IPS-20b (cell line): ENCODE measurements around the gene DUSP11.
"Not testable (repeated sequence)": the region's sequence is repeated elsewhere in the genome, so short reads cannot be mapped to it uniquely, and the experiment has no call there.

Experiments
- H3K27ac ChIP-seq: one replicate; pipeline ENCODE4 v1.5.1; 2013; ENCODE audit warnings: low read length
- H3K27me3 ChIP-seq: 2 replicates; pipeline ENCODE4 v1.6.1; 2013; ENCODE audit warnings: mild to moderate bottlenecking, low read length, inconsistent platforms; ENCODE audit not compliant: insufficient read depth
- H3K36me3 ChIP-seq: 2 replicates; pipeline ENCODE4 v1.6.1; 2013; ENCODE audit warnings: low read depth, mild to moderate bottlenecking, inconsistent platforms, low read length, moderate library complexity; ENCODE audit not compliant: insufficient read depth
- H3K4me1 ChIP-seq: 2 replicates; pipeline ENCODE4 v1.6.1; 2013; ENCODE audit warnings: mild to moderate bottlenecking, control low read depth, inconsistent platforms, low read length, moderate library complexity; ENCODE audit not compliant: insufficient read depth
- H3K4me3 ChIP-seq: 2 replicates; pipeline ENCODE4 v1.5.1; 2013; ENCODE audit warnings: mild to moderate bottlenecking, low read length, inconsistent platforms
- H3K9ac ChIP-seq: 2 replicates; pipeline ENCODE4 v1.6.1; 2013; ENCODE audit warnings: low read depth, mild to moderate bottlenecking, inconsistent platforms, low read length, moderate library complexity
- H3K9me3 ChIP-seq: 2 replicates; pipeline ENCODE4 v1.6.1; 2013; ENCODE audit warnings: mild to moderate bottlenecking, low read depth, low read length, inconsistent platforms; ENCODE audit not compliant: insufficient read depth

The DUSP11 gene

GRCh38 chr2:73821227-73821626 is 41.3 kb upstream of the DUSP11 start:
- Histone ChIP-seq H3K36me3 (no peaks in the 10 kb centered on the region), H3K27ac (no peak overlapping the region)

GRCh38 chr2:73818296-73818695 is 38.4 kb upstream of the DUSP11 start:
- no peaks in the 10 kb centered on the region for H3K36me3 ChIP-seq
- H3K27ac ChIP-seq: no peak overlapping the region
- no peak overlapping the region for H3K9ac ChIP-seq
- no peaks in the 10 kb centered on the region for H3K9me3 ChIP-seq
- no peaks in the 10 kb centered on the region for H3K4me1 ChIP-seq
- H3K27me3 ChIP-seq: peaks cover 55% of the 10 kb centered on the region
- no peak overlapping the region for H3K4me3 ChIP-seq

More at GRCh38 chr2:73821227-73821626, 41.3 kb upstream of the DUSP11 start:
- Histone ChIP-seq H3K4me1 (no peaks in the 10 kb centered on the region), H3K27me3 (peaks cover 43% of the 10 kb centered on the region; the same call in 1 of the 2 replicates), H3K4me3 (no peak overlapping the region), H3K9me3 (no peaks in the 10 kb centered on the region), H3K9ac (no peak overlapping the region)

DNA sequence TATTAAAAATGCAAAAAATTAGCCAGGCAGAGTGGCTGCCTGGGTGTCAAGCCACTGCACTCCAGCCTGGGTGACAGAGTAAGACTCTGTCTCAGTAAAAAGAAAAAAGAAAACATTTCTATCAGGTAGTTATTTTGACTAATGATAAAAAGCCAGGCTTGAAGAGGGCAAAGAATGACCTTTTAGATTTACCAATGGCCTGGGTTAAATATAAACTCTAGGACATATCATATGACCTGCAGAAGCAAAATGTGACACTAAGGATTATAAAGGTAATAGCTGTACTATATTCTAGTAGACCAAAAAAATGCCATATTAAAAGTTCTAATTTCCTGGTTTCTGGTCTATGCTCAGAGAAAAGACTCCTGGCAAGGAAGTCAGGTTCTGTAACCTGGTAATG is 32.7 kb upstream of the DUSP11 start:
- Histone ChIP-seq H3K9ac (no peak overlapping the region), H3K36me3 (no peaks in the 10 kb centered on the region), H3K4me1 (no peaks in the 10 kb centered on the region), H3K9me3 (no peaks in the 10 kb centered on the region), H3K27me3 (peaks cover 53% of the 10 kb centered on the region), H3K4me3 (no peak overlapping the region), H3K27ac (no peak overlapping the region)

DNA sequence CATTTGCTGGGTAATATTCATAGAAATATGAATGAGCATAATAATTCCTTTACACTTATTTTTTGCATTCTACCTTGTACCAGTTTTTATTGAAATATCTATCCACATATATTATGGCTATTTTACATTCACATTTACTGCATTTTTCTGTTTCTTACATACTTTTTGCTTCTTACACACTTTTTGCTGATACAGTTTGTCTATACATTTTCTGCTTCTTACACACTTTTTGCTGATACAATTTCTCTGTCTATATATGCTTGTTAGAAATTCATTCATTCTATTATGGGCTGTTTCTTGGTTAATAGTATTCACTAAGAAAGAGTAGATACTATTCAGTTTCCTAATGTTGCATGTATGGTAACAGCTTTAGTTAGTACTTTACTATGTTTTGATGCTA is 32.0 kb upstream of the DUSP11 start:
- H3K4me3 ChIP-seq: no peak overlapping the region
- no peak overlapping the region for H3K9ac ChIP-seq
- H3K9me3 ChIP-seq: no peaks in the 10 kb centered on the region
- H3K36me3 ChIP-seq: no peaks in the 10 kb centered on the region
- H3K27ac ChIP-seq: no peak overlapping the region
- no peaks in the 10 kb centered on the region for H3K4me1 ChIP-seq
- peaks cover 53% of the 10 kb centered on the region for H3K27me3 ChIP-seq

DNA sequence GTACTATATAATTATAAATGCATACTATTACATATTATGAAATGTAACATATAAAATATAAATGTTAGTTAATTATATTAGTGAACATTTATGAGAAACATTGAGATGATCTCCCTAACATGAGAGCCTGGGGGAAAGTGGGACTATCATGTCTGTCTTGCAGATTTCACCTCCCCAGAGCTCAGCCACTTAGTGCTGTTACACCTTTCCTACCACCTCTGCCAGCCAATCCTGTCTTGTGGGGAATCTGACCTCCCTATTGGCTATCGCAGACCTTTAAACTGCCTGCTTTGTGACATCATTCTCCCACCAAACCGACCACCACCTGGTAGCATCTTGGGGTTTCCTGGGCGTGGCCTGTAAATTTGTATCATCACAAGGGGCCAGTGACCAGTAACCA is 4.0 kb upstream of the DUSP11 start, which contains the start of gene C2orf78:
Gene C2orf78 (plus strand): TSS at position 301 of the 400 bp plus-strand sequence. CDS start 127 bp downstream, outside the sequence.
- not testable (repeated sequence) for H3K4me3 ChIP-seq, H3K9ac ChIP-seq, H3K4me1 ChIP-seq, H3K27me3 ChIP-seq, H3K36me3 ChIP-seq, H3K9me3 ChIP-seq, H3K27ac ChIP-seq

GRCh38 chr2:73783402-73783801 is 3.5 kb upstream of the DUSP11 start:
- not testable (repeated sequence) for H3K4me1 ChIP-seq, H3K36me3 ChIP-seq, H3K27me3 ChIP-seq, H3K27ac ChIP-seq, H3K9ac ChIP-seq, H3K4me3 ChIP-seq, H3K9me3 ChIP-seq

- Histone ChIP-seq H3K27me3 (no peaks in the 10 kb centered on the region), H3K4me3 (peak overlapping the region; percentile 87; the same call in 1 of the 2 replicates), H3K36me3 (peaks cover 16% of the 10 kb centered on the region), H3K9me3 (no peaks in the 10 kb centered on the region), H3K27ac (no peak overlapping the region), H3K4me1 (peaks cover 5% of the 10 kb centered on the region; the same call in 1 of the 2 replicates), H3K9ac (peak overlapping the region; percentile 90; the same call in 1 of the 2 replicates)
Measured at GRCh38 chr2:73780237-73780582, 307 bp upstream of the DUSP11 start.

DNA sequence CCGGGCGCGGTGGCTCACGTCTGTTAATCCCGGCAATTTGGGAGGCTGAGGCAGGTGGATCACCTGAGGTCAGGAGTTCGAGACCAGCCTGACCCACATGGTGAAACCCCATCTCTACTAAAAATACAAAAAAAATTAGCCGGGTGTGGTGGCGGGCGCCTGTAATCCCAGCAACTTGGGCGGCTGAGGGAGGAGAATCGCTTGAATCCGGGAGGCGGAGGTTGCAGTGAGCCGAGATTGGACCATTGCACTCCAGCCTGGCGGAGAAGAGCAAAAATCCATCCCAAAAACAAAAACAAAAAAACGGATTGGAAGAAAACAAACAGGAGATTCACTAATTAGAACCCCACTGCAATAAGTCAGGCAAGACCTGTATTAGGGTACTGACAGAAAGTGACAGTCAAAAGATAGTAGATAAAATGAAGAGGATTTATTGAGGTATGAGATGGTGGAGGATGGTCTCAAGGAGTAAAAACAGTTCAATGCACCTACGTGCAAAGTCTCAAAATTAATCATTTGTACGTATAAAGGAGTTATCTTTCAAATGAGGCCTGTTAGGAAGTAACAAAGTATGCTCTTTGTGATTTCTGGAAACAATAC is 936 bp downstream of the DUSP11 start:
- H3K9me3 ChIP-seq, H3K4me1 ChIP-seq, H3K27ac ChIP-seq, H3K27me3 ChIP-seq: not testable (repeated sequence)
- H3K4me3 ChIP-seq: peak overlapping the region; percentile 87
- peak overlapping the region; percentile 90 for H3K9ac ChIP-seq
- peaks cover 28% of the 10 kb centered on the region for H3K36me3 ChIP-seq

DNA sequence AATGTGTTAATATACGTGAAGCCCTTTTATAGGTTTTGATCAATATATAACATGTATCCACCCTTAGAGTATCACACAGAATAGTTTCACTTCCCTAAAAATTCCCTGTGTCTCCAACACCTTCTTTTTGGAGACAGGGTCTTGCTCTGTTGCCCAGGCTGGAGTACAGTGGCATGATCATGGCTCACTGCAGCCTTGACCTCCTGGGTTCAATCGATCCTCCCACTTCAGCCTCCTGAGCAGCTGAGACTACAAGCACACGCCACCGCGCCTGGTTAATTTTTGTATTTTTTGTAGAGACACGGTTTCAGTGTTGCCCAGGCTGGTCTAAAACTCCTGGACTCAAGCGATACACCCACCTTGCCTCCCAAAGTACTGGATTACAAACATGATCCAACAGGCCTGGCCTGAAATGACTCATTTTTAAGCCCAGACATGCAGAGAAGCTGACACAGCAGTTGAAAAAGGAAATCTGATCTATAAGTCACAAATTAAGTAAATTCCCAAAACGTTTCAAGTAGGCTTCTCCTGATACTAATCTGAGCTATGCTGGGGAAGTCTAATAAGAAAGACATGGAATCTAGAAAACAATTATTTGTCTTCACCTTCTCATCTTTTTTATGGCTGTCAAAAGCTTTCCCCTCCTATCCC is 2.9 kb downstream of the DUSP11 start:
- Histone ChIP-seq H3K4me1 (peaks cover 5% of the 10 kb centered on the region; the same call in 1 of the 2 replicates), H3K9ac (no peak overlapping the region), H3K27ac (no peak overlapping the region)

DNA sequence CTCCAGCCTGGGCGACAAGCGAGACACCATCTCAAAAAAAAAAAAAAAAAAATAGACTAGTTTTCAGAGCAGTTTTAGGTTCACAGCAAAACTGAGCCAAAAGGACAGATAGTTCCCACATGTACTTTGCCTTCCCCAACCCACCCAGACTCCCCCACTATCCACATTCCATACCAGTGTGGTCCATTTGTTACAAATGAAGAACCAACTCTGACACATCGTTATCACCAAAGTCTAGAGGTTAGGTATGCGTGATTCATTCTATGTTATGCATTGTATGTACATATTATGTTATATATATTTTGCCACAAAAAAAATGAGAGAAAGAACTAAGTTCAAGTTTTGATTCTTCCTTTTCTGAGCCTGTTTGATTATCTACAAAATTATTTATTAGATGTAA is 3.5 kb downstream of the DUSP11 start:
- H3K27me3 ChIP-seq: no peaks in the 10 kb centered on the region
- H3K36me3 ChIP-seq: peaks cover 49% of the 10 kb centered on the region

More for the DNA sequence above, 2.9 kb downstream of the DUSP11 start:
- Histone ChIP-seq H3K36me3 (peaks cover 48% of the 10 kb centered on the region), H3K4me3 (no peak overlapping the region), H3K27me3 (no peaks in the 10 kb centered on the region), H3K9me3 (no peaks in the 10 kb centered on the region)

DNA sequence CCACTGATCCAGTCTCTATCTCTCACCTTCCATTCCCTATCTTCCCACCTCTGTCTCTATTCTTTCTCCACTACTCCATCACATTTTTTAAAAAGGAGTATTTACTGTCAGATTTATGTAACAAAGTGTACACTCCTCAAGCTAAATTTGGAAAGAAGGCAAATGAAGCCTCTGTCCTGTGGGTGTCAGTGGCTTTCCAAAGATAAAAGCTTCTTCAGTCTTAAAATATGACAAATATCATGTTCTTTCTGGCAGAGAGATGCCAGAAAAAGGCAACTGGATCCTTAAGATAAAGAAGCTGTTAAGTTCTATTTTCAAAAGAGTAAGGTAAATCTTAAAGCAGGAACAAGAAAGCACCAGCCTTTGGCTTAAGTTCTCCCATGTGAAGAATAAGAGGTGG is 7.1 kb downstream of the DUSP11 start:
- no peak overlapping the region for H3K27ac ChIP-seq
- no peaks in the 10 kb centered on the region for H3K9me3 ChIP-seq
- H3K4me1 ChIP-seq: no peaks in the 10 kb centered on the region
- H3K27me3 ChIP-seq: no peaks in the 10 kb centered on the region
- no peak overlapping the region for H3K9ac ChIP-seq
- peaks cover 76% of the 10 kb centered on the region for H3K36me3 ChIP-seq
- H3K4me3 ChIP-seq: no peak overlapping the region

More for the DNA sequence above, 3.5 kb downstream of the DUSP11 start:
- H3K27ac ChIP-seq: no peak overlapping the region
- peaks cover 5% of the 10 kb centered on the region; the same call in 1 of the 2 replicates for H3K4me1 ChIP-seq
- no peaks in the 10 kb centered on the region for H3K9me3 ChIP-seq
- H3K9ac ChIP-seq: no peak overlapping the region
- no peak overlapping the region for H3K4me3 ChIP-seq

DNA sequence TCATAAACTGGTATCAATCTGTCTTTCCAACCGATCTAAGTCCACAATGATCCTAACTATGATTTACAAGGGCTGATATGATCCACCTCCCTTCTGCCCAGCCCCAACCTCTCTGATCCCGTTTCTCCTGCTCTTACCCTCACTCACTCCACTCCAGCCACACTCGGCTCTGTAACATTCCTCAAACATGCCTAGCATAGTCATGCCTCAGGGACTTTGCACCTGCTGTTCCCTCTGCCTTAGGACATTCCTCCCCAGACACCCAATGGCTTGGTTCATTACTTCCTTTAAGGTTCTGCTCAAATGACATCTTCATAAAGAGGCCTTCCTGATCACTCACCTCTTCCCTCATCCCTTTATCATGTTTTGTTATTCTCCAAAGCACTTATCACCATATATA is 9.2 kb downstream of the DUSP11 start:
- no peaks in the 10 kb centered on the region for H3K4me1 ChIP-seq

More for the DNA sequence above, 9.2 kb downstream of the DUSP11 start:
- Histone ChIP-seq H3K27me3 (no peaks in the 10 kb centered on the region), H3K4me3 (no peak overlapping the region), H3K9me3 (no peaks in the 10 kb centered on the region), H3K27ac (no peak overlapping the region), H3K36me3 (peaks cover 78% of the 10 kb centered on the region), H3K9ac (no peak overlapping the region)
